Brain microvascular endothelial cell (primary cell): Measurements from ENCODE around the gene TMCO6.
A peak's percentile ranks its signal among the peaks of the same experiment; 100 is the strongest.

Experiments used
- DNase-seq: peaks from one replicate; pipeline ENCODE4 v3.0.0-alpha.2; 2020
- H3K27ac ChIP-seq: fragments of 250-450 bp; sonication (Bioruptor Pico); 2 replicates; pipeline ENCODE4 v1.5.1; 2020; ENCODE audit warnings: mild to moderate bottlenecking, moderate library complexity
- H3K27me3 ChIP-seq: fragments of 250-450 bp; sonication (Bioruptor Pico); replicated peaks from 2 replicates; pipeline ENCODE4 v1.5.1; 2020; ENCODE audit warnings: mild to moderate bottlenecking
- H3K36me3 ChIP-seq: fragments of 250-450 bp; sonication (Bioruptor Pico); replicated peaks from 2 replicates; pipeline ENCODE4 v1.5.1; 2020; ENCODE audit warnings: mild to moderate bottlenecking
- H3K4me3 ChIP-seq: 2 replicates; pipeline ENCODE4 v1.5.1; 2011; ENCODE audit warnings: low read depth, mild to moderate bottlenecking, control low read depth, low read length, moderate library complexity
- in situ Hi-C: cut with HindIII; loops from 2 replicates; pipeline ENCODE4 v1.10.0; 2017; ENCODE audit warnings: low sequenced_read_pairs, low pct_ligation_motif_present
- TF ChIP-seq, protein P1 (sequence below): IDR thresholded peaks from 2 replicates; pipeline ENCODE4 v1.5.1; 2011; ENCODE audit warnings: low read depth, mild to moderate bottlenecking, moderate library complexity, low read length, control low read depth, inconsistent platforms; ENCODE audit errors: missing control alignments

TMCO6 gene

DNA sequence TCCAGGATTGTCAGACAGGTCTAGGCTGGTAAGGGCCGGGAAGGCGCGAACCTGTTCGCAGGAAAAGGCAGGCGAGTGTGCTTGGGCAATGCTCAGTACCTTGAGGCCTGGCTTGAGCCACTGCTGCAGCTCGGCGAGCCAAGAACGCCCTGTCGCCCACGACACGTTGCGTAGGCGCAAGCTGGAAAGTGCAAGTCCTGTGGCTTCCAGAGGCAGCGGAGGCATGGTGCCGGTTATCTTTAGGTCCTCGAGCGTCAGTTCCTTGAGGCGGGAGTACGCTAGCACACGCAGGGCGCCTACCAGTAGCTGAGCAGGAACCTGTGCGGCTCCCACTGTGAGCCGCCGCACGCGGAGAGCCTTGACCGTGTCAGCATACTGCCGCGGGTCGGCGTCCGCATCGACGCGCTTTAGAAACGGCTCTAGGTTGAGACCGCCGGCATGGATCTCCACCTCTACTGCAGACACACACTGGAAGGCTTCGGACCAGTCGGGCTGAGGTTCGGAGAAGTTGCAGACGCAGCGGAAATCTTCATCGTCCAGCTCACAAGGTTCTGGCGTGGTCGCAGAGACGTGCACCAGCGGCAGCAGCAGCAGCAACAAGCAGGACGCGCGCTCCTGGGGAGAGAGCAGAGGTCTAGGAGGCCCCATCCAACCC is 6.8 kb upstream of the TMCO6 start:
- H3K36me3 ChIP-seq = no peaks in the 10 kb centered on the region
- no peaks in the 10 kb centered on the region for H3K27me3 ChIP-seq
- DNase-seq = peak; percentile 63
- in situ Hi-C loops = no loop called here
- TF ChIP-seq, protein P1, sequence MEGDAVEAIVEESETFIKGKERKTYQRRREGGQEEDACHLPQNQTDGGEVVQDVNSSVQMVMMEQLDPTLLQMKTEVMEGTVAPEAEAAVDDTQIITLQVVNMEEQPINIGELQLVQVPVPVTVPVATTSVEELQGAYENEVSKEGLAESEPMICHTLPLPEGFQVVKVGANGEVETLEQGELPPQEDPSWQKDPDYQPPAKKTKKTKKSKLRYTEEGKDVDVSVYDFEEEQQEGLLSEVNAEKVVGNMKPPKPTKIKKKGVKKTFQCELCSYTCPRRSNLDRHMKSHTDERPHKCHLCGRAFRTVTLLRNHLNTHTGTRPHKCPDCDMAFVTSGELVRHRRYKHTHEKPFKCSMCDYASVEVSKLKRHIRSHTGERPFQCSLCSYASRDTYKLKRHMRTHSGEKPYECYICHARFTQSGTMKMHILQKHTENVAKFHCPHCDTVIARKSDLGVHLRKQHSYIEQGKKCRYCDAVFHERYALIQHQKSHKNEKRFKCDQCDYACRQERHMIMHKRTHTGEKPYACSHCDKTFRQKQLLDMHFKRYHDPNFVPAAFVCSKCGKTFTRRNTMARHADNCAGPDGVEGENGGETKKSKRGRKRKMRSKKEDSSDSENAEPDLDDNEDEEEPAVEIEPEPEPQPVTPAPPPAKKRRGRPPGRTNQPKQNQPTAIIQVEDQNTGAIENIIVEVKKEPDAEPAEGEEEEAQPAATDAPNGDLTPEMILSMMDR = no peak
- H3K27ac ChIP-seq = no peak overlapping the region
- peak overlapping the region; percentile 53 for H3K4me3 ChIP-seq

- in situ Hi-C loops = no loop called here
- TF ChIP-seq, protein P1 = peak; percentile 27
- Histone ChIP-seq H3K27me3 (no peaks in the 10 kb centered on the region), H3K4me3 (peak within 1 kb of the TSS; percentile 53), H3K36me3 (no peaks in the 10 kb centered on the region), H3K27ac (no peak within 1 kb of the TSS)
- DNase-seq = peak; percentile 48
Observed at GRCh38 chr5:140633021-140633471, 6.2 kb upstream of the TMCO6 start, which contains the start of gene CD14. TSS of gene CD14 (minus strand) at chr5:140633175. CDS start at chr5:140633071, 104 bp downstream.

DNA sequence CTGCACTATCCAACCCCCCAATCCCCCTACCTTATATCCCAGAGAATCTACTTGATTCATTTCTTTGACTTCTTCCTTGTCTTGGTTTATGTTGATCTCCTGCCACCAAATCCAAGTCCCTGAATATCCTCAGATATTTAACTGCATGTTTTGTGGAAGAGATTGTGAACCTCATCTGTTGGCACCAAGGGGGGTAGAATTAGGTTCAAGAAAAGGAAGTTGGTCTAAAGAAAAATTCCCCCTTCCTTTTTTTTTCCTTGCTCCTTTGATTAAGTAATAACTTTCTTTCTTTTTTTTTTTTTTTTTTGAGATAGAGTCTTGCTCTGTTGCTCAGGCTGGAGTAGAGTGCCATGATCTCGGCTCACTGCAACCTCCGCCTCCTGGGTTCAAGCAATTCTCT is 5.8 kb upstream of the TMCO6 start:
- TF ChIP-seq, protein P1 = no peak
- Histone ChIP-seq H3K27me3 (no peaks in the 10 kb centered on the region), H3K36me3 (no peaks in the 10 kb centered on the region), H3K27ac (no peak overlapping the region), H3K4me3 (no peak overlapping the region)
- DNase-seq = no peak
- in situ Hi-C loops = no loop called here

DNA sequence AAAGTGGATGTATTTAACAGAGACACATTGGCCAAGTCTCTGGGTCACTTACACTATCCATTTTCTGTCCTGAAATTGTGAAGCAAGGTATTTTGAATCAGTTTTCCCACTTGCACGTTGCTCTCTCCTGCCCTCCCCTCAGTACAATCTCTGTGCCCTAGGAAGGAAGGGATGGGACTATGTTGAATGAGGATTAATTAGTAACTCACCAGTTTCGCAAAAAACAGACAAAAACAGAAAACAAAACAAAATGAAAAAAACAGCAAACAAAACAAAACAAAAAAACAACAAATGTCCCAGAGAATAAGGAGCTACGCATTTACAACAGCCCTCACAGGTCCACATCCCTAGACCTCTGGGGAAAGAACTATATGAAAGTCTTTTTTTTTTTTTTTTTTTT is 5.1 kb upstream of the TMCO6 start:
- in situ Hi-C loops = no loop called here
- Histone ChIP-seq H3K27ac (no peak overlapping the region), H3K27me3 (no peaks in the 10 kb centered on the region), H3K4me3 (no peak overlapping the region), H3K36me3 (no peaks in the 10 kb centered on the region)
- no peak for DNase-seq
- TF ChIP-seq, protein P1 = no peak

DNA sequence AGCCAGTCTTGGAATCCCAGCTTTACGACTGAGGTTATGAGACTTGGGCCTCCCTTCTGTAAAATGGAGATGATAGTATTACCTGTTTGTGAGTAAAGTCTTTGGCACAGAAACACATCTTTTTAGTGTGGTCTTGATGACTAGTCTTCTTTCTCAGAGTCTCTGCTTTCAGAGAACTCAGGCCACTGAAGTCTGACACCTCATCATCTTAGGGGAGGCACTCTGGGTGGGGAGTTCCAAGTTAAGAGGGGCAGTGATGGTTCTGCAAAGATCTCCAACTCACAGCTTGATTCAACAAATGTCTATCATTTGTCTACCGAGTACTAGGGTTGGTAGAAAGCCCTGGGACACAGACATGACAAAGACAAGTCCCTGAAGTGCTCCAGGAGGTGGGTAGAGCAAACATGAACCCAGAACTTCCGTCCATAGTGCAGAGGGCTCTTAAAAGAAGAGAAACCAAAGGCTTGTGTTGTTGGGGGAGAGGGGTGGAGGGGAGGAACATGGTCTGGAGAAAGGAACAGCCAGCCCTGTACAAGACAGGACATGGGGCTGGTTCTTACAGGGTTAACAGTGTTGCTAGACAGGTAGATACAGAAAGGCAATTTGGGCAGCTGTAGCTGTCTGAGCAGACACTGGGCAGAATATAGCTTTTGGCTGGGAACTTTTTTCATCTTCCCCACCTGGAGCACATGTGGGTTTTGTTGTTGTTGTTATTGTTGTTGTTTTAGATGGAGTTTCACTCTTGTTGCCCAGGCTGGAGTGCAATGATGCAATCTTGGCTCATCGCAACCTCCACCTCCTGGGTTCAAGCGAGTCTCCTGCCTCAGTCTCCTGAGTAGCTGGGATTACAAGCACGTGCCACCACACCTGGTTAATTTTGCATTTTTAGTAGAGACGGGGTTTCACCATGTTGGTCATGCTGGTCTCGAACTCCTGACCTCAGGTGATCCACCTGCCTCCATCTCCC is 3.7 kb upstream of the TMCO6 start:
- Histone ChIP-seq H3K4me3 (no peak overlapping the region), H3K27ac (no peak overlapping the region), H3K27me3 (no peaks in the 10 kb centered on the region), H3K36me3 (no peaks in the 10 kb centered on the region)
- DNase-seq = no peak
- in situ Hi-C loops = no loop called here
- TF ChIP-seq, protein P1 = no peak
